GM21825 (cell line): ENCODE results near the gene KIF26B.
"Not testable (repeated sequence)": the region's sequence is repeated elsewhere in the genome, so short reads cannot be mapped to it uniquely, and the experiment has no call there.

Experiments used
- ATAC-seq: cut with Tn5 transposase; IDR thresholded peaks from one replicate; pipeline ENCODE4 v1.9.1; 2021; ENCODE audit warnings: mild to moderate bottlenecking, moderate library complexity; ENCODE audit not compliant: unreplicated experiment

KIF26B gene

GRCh38 chr1:245687152-245687635, 532.4 kb downstream of the KIF26B start:
- ATAC-seq: no peak

- ATAC-seq: no peak
Observed at GRCh38 chr1:245687636-245688535, 533.1 kb downstream of the KIF26B start.

- no peak for ATAC-seq
Observed at GRCh38 chr1:245688536-245689453, 534.0 kb downstream of the KIF26B start.

GRCh38 chr1:245690156-245690690, 535.4 kb downstream of the KIF26B start:
- no peak for ATAC-seq

- no peak for ATAC-seq
Observed at GRCh38 chr1:245690946-245691541, 536.3 kb downstream of the KIF26B start.

GRCh38 chr1:245691897-245692296, 537.1 kb downstream of the KIF26B start:
- ATAC-seq: no peak

- no peak for ATAC-seq
Observed at GRCh38 chr1:245692318-245692717, 537.5 kb downstream of the KIF26B start.

- ATAC-seq: no peak
Observed at GRCh38 chr1:245693116-245693793, 538.5 kb downstream of the KIF26B start.

- no peak for ATAC-seq
Observed at GRCh38 chr1:245693941-245694752, 539.4 kb downstream of the KIF26B start.

- ATAC-seq: no peak
Observed at GRCh38 chr1:245694753-245695195, 540.0 kb downstream of the KIF26B start.

- no peak for ATAC-seq
Observed at GRCh38 chr1:245695211-245695610, 540.4 kb downstream of the KIF26B start.

GRCh38 chr1:245695701-245696100, 540.9 kb downstream of the KIF26B start:
- ATAC-seq: not testable (repeated sequence)

GRCh38 chr1:245698116-245698515, 543.3 kb downstream of the KIF26B start:
- no peak for ATAC-seq

- no peak for ATAC-seq
Observed at GRCh38 chr1:245698860-245699259, 544.1 kb downstream of the KIF26B start.

GRCh38 chr1:245700631-245701030, 545.8 kb downstream of the KIF26B start:
- no peak for ATAC-seq

GRCh38 chr1:245701631-245702030, 546.8 kb downstream of the KIF26B start:
- ATAC-seq: no peak

- ATAC-seq: no peak
Observed at GRCh38 chr1:245702346-245702745, 547.6 kb downstream of the KIF26B start.

- ATAC-seq: no peak
Observed at GRCh38 chr1:245704341-245704740, 549.6 kb downstream of the KIF26B start.

GRCh38 chr1:245704765-245705164, 550.0 kb downstream of the KIF26B start:
- ATAC-seq: no peak
